IPS-18c (cell line): ENCODE data around the gene BSPRY.
"Not testable (repeated sequence)": the region's sequence is repeated elsewhere in the genome, so short reads cannot be mapped to it uniquely, and the experiment has no call there.

Source experiments
- H3K4me3 ChIP-seq: 2 replicates; pipeline ENCODE4 v1.7.0; 2013; ENCODE audit warnings: low read depth, mild to moderate bottlenecking, low read length, moderate library complexity; ENCODE audit not compliant: insufficient read depth
- H3K9me3 ChIP-seq: one replicate; pipeline ENCODE4 v1.6.1; 2013; ENCODE audit warnings: mild to moderate bottlenecking, low read length, moderate library complexity; ENCODE audit not compliant: control insufficient read depth, insufficient read depth

The BSPRY gene

GRCh38 chr9:113379094-113379828 lies 29.9 kb downstream of the BSPRY start:
- H3K9me3 ChIP-seq, H3K4me3 ChIP-seq: not testable (repeated sequence)

- not testable (repeated sequence) for H3K4me3 ChIP-seq, H3K9me3 ChIP-seq
These were observed 30.5 kb downstream of the BSPRY start for GRCh38 chr9:113379829-113380210.

GRCh38 chr9:113380869-113381378 lies 31.6 kb downstream of the BSPRY start:
- H3K9me3 ChIP-seq, result no peaks in the 10 kb centered on the region
- no peak overlapping the region for H3K4me3 ChIP-seq

GRCh38 chr9:113381441-113381840 lies 32.1 kb downstream of the BSPRY start:
- not testable (repeated sequence) for H3K4me3 ChIP-seq, H3K9me3 ChIP-seq

GRCh38 chr9:113381909-113382411 lies 32.6 kb downstream of the BSPRY start:
- Histone ChIP-seq H3K4me3 (no peak overlapping the region), H3K9me3 (no peaks in the 10 kb centered on the region)

GRCh38 chr9:113386571-113387393 lies 37.4 kb downstream of the BSPRY start:
- H3K4me3 ChIP-seq, result no peak overlapping the region
- H3K9me3 ChIP-seq, result no peaks in the 10 kb centered on the region

GRCh38 chr9:113387560-113388230 lies 38.4 kb downstream of the BSPRY start:
- H3K4me3 ChIP-seq, result no peak overlapping the region
- no peaks in the 10 kb centered on the region for H3K9me3 ChIP-seq

GRCh38 chr9:113388833-113389232 lies 39.5 kb downstream of the BSPRY start:
- no peak overlapping the region for H3K4me3 ChIP-seq
- H3K9me3 ChIP-seq, result no peaks in the 10 kb centered on the region

GRCh38 chr9:113389451-113389850 lies 40.1 kb downstream of the BSPRY start:
- no peaks in the 10 kb centered on the region for H3K9me3 ChIP-seq
- H3K4me3 ChIP-seq, result no peak overlapping the region

- Histone ChIP-seq H3K4me3 (no peak overlapping the region), H3K9me3 (no peaks in the 10 kb centered on the region)
These were observed 41.0 kb downstream of the BSPRY start for GRCh38 chr9:113390192-113390960.

GRCh38 chr9:113391917-113392316 lies 42.6 kb downstream of the BSPRY start:
- Histone ChIP-seq H3K9me3 (no peaks in the 10 kb centered on the region), H3K4me3 (no peak overlapping the region)

GRCh38 chr9:113393281-113393680 lies 43.9 kb downstream of the BSPRY start:
- H3K4me3 ChIP-seq, result no peak overlapping the region

GRCh38 chr9:113395000-113395861 lies 45.9 kb downstream of the BSPRY start:
- H3K4me3 ChIP-seq, result no peak overlapping the region

More at GRCh38 chr9:113393281-113393680, 43.9 kb downstream of the BSPRY start:
- H3K9me3 ChIP-seq, result no peaks in the 10 kb centered on the region

GRCh38 chr9:113397203-113397631 lies 47.9 kb downstream of the BSPRY start:
- Histone ChIP-seq H3K9me3 (no peaks in the 10 kb centered on the region), H3K4me3 (no peak overlapping the region)

More at GRCh38 chr9:113395000-113395861, 45.9 kb downstream of the BSPRY start:
- no peaks in the 10 kb centered on the region for H3K9me3 ChIP-seq

GRCh38 chr9:113398796-113399195 lies 49.5 kb downstream of the BSPRY start:
- Histone ChIP-seq H3K4me3 (no peak overlapping the region), H3K9me3 (no peaks in the 10 kb centered on the region)

GRCh38 chr9:113399646-113400200 lies 50.4 kb downstream of the BSPRY start:
- H3K9me3 ChIP-seq, result no peaks in the 10 kb centered on the region

More at GRCh38 chr9:113399646-113400200, 50.4 kb downstream of the BSPRY start:
- no peak overlapping the region for H3K4me3 ChIP-seq
